IgD-negative memory B cell (primary cell): ENCODE data around the gene MED12. TPM values are rescaled to one million over a fixed set of nuclear protein-coding genes. Genes with fewer than 3 reads are reported as not detected.
A peak's percentile ranks its signal among the peaks of the same experiment; 100 is the strongest.

Experiments
- H3K27ac Mint-ChIP-seq, 3 donors: one replicate each; pipeline ENCODE4 v1.8.0; 2020 to 2022; ENCODE audit warnings: mild to moderate bottlenecking in 3 of 3, mixed read lengths in 3 of 3, moderate library complexity in 1 of 3
- H3K27me3 Mint-ChIP-seq: one replicate; pipeline ENCODE4 v1.8.0; 2021; ENCODE audit warnings: mixed read lengths
- H3K36me3 Mint-ChIP-seq: one replicate; pipeline ENCODE4 v1.8.0; 2020; ENCODE audit warnings: mild to moderate bottlenecking, mixed read lengths
- H3K4me1 Mint-ChIP-seq, 3 donors: one replicate each; pipeline ENCODE4 v1.8.0; 2020 to 2022; ENCODE audit warnings: mixed read lengths in 3 of 3, mild to moderate bottlenecking in 1 of 3
- H3K4me3 Mint-ChIP-seq, 4 donors: one replicate each; pipeline ENCODE4 v1.8.0; 2020 to 2022; ENCODE audit warnings: mild to moderate bottlenecking in 4 of 4, mixed read lengths in 4 of 4, moderate library complexity in 3 of 4
- H3K9me3 Mint-ChIP-seq, 3 donors: one replicate each; pipeline ENCODE4 v1.8.0; 2020 to 2021; ENCODE audit warnings: mixed read lengths in 3 of 3, mild to moderate bottlenecking in 1 of 3
- polyA plus RNA-seq: library from polyadenylated mRNA; unstranded; fragments of 300-500 nt; fragmentation: Illumina TruSeq; gene quantifications from one replicate; pipeline ENCODE4 v1.2.3, GENCODE V29; 2021

MED12 gene
- polyA plus RNA-seq, 1 donor from 2014 or later: 13.1 TPM

DNA sequence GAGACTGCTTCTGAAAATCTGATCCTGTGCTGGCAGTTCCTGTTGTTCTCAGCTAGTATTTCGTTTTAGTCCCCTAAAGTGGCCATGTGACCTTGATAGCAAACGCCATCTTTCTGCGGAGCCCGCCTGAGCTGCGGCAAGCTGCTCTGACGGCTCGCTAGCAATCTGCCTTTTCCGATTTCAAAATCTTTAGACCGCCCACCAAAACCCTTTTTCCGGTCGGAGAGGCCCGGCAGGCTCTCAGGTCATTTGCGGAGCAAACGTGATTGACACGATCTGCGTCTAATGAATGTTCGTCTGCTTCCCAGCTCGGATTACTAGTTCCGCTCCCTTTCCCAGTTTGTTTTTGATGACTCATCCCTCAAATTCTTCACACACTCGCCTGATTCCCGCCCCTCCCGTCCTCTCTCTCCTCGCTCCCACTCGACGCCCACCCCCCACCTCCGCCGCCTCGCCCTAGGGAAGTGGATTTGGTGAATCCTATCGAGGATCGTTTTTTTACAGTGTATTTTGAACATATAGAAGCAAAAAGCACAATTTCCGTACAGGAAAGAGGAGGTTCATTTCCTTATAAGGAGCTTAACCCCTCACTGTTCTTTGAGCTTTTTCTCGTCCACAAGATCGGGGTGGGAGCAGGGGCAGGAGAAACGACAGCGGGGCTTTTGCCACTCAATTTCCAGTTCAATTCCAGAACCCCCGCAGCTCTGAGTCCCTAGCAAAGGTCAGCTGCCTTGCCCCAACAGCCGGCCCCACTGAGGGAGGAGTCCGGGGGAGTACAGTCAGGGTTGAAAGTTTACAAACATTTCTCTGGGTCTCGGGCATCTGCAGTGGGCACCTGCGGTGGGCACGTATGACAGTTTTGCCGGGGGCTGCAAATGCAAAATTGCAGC, 63.8 kb downstream of the MED12 start:
- no peaks in the 10 kb centered on the region for H3K27me3 Mint-ChIP-seq
- peak overlapping the region; percentile 89 to 99 (median 94) for H3K4me3 Mint-ChIP-seq
- H3K9me3 Mint-ChIP-seq: no peaks in the 10 kb centered on the region
- H3K36me3 Mint-ChIP-seq: no peaks in the 10 kb centered on the region
- H3K4me1 Mint-ChIP-seq: peaks cover 5 to 11% (median 10%) of the 10 kb centered on the region in 3 donors
- peak overlapping the region; percentile 88 to 99 (median 96) for H3K27ac Mint-ChIP-seq

DNA sequence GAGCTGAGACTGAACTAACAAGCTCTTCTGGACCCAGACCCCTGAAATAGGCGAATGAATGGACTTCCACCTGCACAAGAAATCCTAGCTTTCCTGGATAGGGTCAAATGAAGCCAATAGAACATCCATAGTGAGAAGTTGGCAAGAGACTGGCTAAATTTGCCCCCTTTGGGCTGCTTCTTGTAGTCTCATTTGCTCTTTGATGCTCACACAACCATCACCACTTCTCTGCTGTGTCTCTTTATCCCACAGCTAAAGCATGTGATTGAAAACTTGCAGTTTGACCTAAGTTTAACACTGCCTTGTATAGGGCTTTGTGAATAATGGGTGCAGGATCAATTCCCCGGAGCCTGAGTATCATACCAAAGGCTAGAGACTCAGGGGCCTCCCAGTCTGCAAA, 64.5 kb downstream of the MED12 start:
- Mint-ChIP-seq H3K9me3 (no peaks in the 10 kb centered on the region), H3K36me3 (no peaks in the 10 kb centered on the region), H3K27ac (peak overlapping the region; percentile 88 to 99 (median 96)), H3K4me1 (peaks cover 5 to 11% (median 10%) of the 10 kb centered on the region in 3 donors), H3K4me3 (peak overlapping the region; percentile 89 to 99 (median 94)), H3K27me3 (no peaks in the 10 kb centered on the region)

DNA sequence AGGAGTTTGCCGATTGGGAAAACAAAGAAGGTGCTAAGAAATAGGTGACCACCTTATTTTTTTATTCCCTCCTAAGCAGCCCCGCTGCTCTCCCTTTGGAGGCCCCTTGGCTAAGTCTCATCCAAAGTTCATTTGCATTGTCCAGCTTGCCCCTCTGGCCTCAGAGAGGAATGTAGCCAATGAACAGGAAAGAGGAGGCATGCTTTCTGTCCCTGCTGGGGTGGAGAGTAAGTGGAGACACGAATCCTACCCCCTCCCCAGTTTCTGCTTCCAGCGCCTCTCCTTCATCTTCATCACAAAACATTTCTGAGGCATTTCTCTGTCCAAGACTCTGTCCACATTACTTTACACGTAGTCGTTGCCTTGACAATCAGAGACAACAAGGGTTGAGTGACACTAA, 64.9 kb downstream of the MED12 start:
- Mint-ChIP-seq H3K9me3 (no peaks in the 10 kb centered on the region), H3K4me3 (peak overlapping the region in 1 of 4 donors; percentile 89), H3K27me3 (no peaks in the 10 kb centered on the region), H3K27ac (no peak overlapping the region), H3K36me3 (no peaks in the 10 kb centered on the region), H3K4me1 (peaks cover 5 to 11% (median 9%) of the 10 kb centered on the region in 3 donors)

DNA sequence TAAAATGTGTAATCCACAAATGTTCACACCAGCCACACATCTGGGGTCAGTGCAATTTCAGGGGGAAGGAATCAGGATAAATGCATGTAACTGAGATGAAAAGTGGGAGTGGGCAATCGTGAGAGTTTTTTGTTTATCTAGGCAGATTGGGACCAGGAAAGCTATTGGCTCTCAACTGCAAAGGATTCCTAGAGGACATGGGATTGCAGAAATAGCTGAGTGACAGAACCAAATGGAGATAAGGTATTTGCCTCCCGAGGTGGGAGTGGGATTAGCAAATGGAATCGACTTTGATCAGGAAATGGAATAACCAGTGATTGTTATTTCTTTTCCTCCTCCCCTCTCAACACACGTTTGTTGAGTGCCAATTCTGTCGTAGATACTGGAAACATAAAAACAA, 65.7 kb downstream of the MED12 start:
- no peaks in the 10 kb centered on the region for H3K36me3 Mint-ChIP-seq

DNA sequence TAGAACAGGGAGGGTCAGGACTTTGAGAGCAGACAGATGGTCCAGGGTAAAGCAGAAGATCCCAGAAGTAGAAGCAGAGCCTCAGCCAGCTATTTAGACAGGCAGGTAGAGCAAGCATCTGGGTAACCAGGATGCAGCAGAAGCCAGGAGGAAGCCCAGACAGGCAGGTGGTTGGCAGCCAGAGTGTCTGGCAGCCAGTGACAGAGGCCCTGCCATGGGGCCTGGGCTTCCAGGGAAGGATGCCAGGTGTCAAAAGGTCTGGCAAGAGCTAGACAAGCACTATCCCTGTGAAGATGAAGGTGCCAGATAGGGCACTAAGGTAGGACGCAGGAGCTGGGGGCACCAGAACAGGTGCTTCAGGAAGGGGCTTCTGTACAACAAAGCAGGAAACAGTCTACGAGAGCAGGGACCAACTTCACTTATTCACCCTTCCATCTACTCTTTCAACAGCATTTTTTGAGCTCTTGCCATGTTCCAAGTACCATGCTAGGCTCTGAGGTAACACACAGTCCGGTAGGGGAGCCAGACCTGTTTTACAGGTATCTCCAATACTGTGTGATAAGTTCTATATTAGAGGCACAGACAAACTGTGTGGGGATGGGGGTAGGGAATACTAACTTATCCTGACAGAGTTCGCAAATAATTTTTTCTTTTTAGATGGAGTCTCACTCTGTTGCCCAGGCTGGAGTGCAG, 66.6 kb downstream of the MED12 start:
- Mint-ChIP-seq H3K27ac (peak overlapping the region in 1 of 3 donors; percentile 59), H3K36me3 (no peaks in the 10 kb centered on the region), H3K4me3 (no peak overlapping the region)

More for the DNA sequence above, 65.7 kb downstream of the MED12 start:
- no peaks in the 10 kb centered on the region for H3K27me3 Mint-ChIP-seq
- H3K4me1 Mint-ChIP-seq: peaks cover 2 to 6% (median 6%) of the 10 kb centered on the region in 3 donors
- no peak overlapping the region for H3K4me3 Mint-ChIP-seq
- no peaks in the 10 kb centered on the region for H3K9me3 Mint-ChIP-seq
- peak overlapping the region in 1 of 3 donors; percentile 63 for H3K27ac Mint-ChIP-seq

DNA sequence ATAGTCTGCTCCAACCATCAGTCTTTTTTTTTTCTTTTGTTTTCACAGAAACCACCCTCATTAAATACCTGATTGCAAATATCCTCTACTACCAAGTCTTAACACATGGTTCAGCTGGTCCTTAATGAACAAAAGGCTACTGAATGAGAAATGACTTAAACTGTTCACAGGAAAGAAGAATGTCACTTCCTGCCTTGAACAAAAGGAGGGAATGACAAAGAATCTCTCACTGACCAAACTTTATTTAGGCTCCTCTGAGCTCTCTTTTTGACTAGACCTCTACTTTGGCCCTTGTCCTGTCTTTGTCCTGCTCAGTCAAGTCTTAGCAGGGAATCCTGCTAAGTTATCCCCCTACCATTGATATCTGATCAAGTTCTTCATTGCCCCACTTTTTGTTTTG, 72.9 kb downstream of the MED12 start:
- Mint-ChIP-seq H3K9me3 (no peaks in the 10 kb centered on the region), H3K4me1 (peaks cover 2 to 15% (median 5%) of the 10 kb centered on the region in 3 donors), H3K27me3 (peaks cover 3% of the 10 kb centered on the region), H3K4me3 (no peak overlapping the region), H3K27ac (peak overlapping the region in 1 of 3 donors; percentile 34), H3K36me3 (no peaks in the 10 kb centered on the region)

More for the DNA sequence above, 66.6 kb downstream of the MED12 start:
- Mint-ChIP-seq H3K9me3 (no peaks in the 10 kb centered on the region), H3K4me1 (peaks cover 2 to 6% (median 5%) of the 10 kb centered on the region in 3 donors), H3K27me3 (no peaks in the 10 kb centered on the region)

Other genes starting within 250 kb of the MED12 start
- gene TEX11, start 209.9 kb upstream of the MED12 start, polyA plus RNA-seq: not detected
- not detected for gene SLC7A3, start 187.5 kb upstream of the MED12 start, polyA plus RNA-seq
- gene SNX12, start 50.3 kb upstream of the MED12 start, polyA plus RNA-seq: 2.3 TPM
- 2.4 TPM for gene FOXO4, start 22.7 kb upstream of the MED12 start, polyA plus RNA-seq
- gene CXorf65, start 11.9 kb upstream of the MED12 start, polyA plus RNA-seq: 1.5 TPM
- gene IL2RG, start 7.0 kb upstream of the MED12 start, polyA plus RNA-seq: 754 TPM
- 0.15 TPM for gene NLGN3, start 26.2 kb downstream of the MED12 start, polyA plus RNA-seq
- gene GJB1, start 104.6 kb downstream of the MED12 start, polyA plus RNA-seq: not detected
- 7.0 TPM for gene ZMYM3, start 135.5 kb downstream of the MED12 start, polyA plus RNA-seq
- gene NONO, start 165.0 kb downstream of the MED12 start, polyA plus RNA-seq: 140 TPM
- gene ITGB1BP2, start 183.2 kb downstream of the MED12 start, polyA plus RNA-seq: not detected
- gene TAF1, start 247.8 kb downstream of the MED12 start, polyA plus RNA-seq: 10.1 TPM